UCSD-AML1 (cell line): ENCODE measurements around the gene BET1L.
"Not testable (repeated sequence)": the region's sequence is repeated elsewhere in the genome, so short reads cannot be mapped to it uniquely, and the experiment has no call there.

Experiments
- DNase-seq: peaks from one replicate; lab custom pipeline; 2025; ENCODE audit not compliant: unreplicated experiment; lab: John Stamatoyannopoulos, UW

The BET1L gene, protein sequence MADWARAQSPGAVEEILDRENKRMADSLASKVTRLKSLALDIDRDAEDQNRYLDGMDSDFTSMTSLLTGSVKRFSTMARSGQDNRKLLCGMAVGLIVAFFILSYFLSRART

DNA sequence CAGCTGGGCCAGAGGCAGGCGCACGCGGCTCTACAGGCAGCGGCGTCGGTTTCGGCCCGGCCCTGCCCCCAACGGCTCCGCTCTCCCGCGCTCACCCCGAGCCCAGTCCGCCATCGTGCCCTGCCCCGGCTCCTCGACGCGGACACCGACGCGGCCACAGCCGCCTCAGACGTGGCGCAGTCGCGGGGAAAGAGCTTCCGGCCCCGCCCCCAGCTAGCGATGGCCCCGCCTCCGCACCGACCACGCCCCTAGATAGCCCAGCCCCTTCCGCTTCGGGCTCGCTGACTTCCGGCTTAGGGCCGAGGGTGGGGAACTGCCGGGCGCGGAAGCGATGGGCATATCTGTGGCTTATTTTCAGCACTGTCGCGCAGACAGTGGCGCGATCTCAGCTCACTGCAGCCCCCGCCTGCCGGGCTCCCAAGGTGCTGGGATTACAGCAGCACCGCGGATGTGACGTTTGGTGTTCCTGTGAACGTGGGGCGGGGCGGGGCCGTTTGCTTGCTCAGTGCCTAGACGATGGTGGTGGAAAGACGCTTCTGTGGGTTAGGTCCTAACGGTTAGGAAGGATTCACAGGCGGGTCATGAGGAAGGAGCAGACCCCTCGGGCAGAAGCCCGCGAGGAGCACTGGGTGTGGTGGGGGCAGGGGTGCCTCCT lies at the start of gene BET1L, which contains the start of gene RIC8A:
BET1L (minus strand) TSS at position 192 of the 655 bp plus-strand sequence; CDS start at position 114, 78 bp downstream.
RIC8A (plus strand) TSS at position 501 of the 655 bp plus-strand sequence. CDS start 1,147 bp downstream, outside the sequence.
- DNase-seq: peak; percentile 98

DNA sequence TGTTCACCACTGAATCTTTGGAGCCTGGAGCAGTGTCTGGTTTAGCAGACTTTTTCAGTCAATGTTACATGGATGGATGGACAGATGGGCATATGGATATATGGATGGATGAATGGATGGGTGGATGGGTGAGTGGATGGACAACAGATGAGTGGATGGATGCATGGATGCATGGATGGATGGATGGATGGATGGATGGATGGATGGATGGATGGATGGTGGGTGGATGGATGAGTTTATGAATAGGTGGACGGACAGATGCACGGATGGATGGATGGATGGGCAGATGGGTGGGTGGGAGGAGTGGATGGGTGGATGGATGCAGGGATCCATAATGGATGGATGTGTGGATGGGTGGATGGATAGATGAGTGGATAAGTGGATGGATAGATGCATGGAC lies 48.6 kb upstream of the BET1L start:
- no peak for DNase-seq

DNA sequence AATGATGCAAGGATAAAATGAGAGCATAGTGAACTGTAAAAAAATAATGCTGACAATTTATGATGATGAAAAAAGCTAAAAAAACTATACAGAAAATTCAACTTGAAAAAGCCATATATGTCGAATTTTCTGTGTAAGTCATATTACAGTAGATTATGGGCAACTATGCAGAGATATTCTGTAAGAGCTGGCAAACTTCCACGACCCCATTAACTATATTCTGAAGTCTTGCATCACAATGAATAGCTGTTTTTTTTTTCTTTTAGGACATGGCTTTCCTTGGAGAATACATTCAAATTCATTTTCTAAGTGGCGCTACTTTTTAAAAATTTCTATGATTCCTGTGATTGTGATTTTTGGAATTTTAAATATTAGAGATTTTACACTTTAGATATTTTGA lies 48.0 kb upstream of the BET1L start:
- DNase-seq: no peak

DNA sequence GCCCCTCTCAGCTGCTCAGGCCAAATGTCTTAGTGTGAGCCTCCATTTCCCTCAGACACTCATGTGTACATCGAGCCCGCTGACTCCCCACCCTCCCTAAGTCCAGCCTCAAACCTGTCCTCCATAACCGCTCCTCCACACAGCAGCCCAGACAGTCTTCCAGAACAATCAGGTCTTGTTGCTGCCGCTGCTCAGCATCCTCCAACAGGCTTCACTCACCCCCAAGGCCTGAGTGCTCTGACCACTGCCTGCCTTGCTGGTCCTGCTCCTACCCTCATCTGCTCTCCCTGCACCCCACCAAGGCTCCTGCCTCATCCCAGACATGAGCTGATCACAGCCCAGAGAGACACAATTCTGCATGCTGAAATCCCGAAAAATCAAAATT lies 46.7 kb upstream of the BET1L start:
- DNase-seq: no peak

DNA sequence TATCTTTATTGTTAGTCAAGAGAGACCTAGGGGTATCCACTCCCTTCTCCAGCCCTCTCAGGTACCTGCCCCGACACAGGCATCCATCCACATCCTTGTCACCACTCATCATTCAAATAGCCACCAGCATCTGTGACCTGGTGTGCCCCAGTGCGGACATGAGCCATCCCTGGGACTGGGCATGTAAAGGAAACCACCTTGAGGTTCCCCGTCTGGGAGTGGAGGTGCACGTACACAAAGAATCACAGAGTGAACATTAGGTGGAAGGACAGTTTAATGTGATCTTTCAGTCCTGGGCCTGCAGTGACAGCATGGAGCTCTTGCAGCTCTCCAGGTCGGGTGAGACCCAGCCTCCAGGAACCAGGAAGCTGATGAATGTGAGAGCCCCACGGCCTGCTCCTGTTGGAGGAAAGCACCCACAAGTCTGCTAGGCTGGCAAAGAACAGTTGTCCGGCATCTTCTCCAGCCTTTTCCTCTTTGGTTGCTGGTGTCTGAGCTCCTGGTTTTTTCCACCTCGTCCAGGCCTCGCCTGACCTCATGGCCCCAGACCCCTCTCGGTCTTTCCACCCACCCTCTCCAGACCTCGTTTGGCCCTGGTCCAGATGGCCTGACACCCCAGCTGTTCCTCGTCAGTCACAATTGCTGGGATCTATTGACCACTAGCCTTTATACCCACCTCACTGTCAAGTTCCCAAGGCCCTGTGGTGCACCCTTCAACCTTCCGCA lies 46.1 kb upstream of the BET1L start:
- no peak for DNase-seq

DNA sequence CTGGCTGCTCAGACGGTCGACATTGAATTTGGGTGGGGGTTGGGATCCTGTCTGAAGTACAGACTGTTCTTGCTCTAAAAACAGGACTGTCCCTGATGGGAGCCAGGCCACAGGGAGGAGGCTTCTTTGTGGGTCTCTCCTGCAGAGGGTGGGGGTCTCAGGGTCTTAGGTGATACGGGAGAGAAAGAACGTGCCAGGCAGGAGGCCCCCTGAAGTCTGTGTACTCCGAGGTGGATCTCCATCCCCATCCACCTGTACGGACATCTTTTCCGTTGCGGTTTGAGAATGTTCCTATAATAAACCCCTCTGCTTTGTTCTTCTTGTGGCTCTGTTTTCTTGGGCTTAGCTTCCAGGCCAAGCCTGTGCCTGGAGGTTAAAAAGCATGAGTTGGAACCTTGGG lies 45.5 kb upstream of the BET1L start:
- no peak for DNase-seq

DNA sequence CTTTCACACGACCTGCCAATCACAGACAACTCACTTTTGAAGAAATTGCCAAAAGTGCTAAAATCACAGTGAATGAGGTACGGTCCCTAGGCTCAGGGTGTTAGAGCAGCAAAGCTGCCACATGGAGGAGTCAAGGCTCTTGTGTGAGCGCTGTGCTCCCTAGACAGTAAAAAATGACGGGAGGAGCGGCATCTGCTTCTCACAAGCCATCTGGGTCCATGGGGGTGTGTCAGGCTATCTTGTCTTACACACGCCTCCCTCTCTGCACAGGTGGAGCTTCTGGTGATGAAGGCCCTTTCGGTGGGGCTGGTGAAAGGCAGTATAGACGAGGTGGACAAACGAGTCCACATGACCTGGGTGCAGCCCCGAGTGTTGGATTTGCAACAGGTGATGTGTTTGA lies 44.4 kb upstream of the BET1L start:
- no peak for DNase-seq

DNA sequence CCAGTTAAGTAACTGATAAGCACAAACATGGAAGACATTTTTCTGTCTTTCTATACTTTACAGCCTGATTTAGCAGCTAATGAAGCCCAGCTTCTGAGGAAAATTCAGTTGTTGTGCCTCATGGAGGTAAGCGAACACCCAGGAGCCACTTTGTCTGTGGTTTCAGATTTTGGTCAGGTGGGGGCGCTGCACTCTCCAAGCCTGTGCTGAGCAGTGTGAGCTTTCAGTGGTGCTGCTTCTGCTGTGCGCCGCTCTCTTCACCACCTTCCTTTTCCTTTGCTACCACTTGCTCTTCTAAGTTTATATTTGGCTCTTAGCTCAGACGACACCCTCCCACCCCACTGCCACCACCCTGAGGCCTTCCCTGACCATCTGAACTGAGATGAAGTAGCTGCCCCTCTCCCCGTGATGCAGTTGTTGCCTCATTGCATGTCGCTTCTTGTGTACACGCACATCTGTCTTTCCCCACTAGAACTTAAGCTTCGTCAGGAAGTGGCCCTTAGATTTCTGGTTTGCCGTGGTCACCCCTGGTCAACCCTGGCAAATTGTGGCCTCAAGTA lies 43.6 kb upstream of the BET1L start:
- DNase-seq: peak; percentile 68

DNA sequence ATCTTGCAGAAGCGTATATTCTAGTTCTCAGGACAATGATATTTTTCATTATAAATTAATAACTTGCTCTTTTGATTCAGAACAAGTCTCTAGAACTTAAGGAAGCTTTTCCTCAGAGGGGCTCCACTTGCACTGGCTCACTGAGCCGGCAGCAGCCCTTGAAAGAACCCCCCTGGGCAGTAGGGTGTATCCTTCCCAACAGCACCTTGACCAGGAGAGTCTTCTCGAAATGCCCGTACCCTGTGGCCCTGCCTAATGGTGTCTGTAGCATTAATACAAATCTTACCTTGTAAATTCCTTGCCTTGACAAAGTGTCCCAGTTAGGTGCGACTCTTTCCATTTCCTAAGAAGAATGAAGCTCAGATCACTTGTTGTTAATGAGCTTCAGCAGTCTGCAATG lies 43.1 kb upstream of the BET1L start:
- no peak for DNase-seq

DNA sequence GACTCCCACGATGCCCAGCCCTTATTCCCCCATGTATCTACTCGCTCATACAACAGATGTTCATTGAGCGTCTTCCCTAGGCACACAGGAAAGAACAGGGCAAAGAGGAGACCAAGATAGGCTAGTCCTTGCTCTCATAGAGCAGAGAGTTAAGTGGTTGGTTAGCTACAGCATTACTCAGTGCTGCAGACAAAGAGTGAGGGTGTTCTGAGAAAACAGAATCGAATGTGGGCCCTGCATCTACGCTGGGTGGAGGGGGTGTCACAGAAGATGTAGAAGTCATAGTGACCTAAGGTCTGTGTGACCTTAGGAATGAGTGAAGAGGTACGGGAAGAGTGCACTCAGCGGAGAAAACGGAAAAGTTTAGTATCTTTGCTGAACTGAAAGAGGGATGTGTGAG lies 41.9 kb upstream of the BET1L start:
- no peak for DNase-seq

DNA sequence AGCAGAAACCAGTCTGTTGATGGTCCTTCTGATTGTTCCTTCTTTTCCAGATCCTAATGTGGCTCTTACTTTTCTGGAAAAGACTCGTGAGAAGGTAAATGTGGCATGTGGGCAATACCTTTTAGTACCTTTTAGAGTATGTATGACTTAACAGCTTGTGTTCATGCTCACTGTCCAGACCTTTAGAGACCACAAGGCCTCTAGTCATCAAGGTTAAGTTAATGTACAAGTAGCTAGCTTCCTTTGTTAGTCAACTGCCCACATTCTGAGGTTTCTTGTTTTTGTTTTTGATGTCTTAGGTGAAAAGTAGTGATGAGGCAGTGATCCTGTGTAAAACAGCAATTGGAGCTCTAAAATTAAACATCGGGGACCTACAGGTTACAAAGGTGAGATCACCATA lies 37.2 kb upstream of the BET1L start:
- no peak for DNase-seq

DNA sequence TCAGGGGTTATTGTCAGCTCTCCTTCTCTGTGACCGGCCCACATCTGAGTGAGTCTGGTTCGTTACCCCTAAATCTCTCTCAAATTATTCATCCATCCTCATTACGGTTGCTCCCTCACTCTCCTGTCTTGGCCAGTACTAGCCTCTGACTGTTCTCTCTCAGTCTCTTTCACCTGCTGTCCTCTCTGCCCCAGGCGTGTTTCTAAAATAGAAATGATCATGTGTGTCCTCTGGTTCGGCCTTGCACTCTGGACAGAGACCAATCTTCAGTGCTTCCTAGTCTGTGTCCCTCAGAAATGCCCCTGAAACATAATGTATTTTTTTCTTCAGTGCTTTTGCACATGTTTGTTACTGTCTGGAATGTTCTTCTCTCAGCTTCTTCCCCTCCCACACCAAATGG lies 34.4 kb upstream of the BET1L start:
- DNase-seq: no peak

DNA sequence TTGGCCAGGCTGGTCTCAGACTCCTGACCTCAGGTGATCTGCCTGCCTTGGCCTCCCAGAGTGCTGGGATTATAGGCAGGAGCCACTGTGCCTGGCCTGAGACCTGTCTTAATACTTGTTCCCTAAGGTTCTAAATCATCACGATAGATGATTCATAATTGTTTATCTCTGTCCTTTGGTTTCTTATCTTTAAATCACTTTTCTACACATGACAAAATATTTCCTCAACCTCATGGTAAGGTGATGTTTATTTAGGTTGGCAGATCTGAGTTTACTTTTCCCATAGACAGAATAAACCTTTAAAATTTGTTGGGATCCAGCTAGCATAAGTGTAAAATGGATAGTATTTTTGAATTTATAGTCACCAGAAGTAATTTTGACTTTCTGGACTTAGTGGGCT lies 33.1 kb upstream of the BET1L start:
- no peak for DNase-seq

DNA sequence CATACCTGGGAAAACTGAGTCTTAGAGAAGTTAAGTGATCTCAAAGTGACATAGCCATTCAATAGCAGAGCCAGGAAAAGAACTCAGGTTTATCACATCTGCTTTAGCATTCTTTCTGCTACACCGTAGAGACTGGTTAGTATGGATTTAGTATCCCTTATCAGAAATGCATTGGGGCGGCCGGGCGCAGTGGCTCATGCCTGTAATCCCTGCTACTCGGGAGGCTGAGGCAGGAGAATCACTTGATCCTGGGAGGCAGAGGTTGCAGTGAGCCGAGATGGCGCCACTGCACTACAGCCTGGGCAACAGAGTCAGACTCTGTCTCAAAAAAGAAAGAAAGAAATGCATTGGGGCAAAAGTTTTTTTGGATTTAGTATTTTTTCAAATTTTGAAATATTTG lies 31.1 kb upstream of the BET1L start:
- DNase-seq: not testable (repeated sequence)

DNA sequence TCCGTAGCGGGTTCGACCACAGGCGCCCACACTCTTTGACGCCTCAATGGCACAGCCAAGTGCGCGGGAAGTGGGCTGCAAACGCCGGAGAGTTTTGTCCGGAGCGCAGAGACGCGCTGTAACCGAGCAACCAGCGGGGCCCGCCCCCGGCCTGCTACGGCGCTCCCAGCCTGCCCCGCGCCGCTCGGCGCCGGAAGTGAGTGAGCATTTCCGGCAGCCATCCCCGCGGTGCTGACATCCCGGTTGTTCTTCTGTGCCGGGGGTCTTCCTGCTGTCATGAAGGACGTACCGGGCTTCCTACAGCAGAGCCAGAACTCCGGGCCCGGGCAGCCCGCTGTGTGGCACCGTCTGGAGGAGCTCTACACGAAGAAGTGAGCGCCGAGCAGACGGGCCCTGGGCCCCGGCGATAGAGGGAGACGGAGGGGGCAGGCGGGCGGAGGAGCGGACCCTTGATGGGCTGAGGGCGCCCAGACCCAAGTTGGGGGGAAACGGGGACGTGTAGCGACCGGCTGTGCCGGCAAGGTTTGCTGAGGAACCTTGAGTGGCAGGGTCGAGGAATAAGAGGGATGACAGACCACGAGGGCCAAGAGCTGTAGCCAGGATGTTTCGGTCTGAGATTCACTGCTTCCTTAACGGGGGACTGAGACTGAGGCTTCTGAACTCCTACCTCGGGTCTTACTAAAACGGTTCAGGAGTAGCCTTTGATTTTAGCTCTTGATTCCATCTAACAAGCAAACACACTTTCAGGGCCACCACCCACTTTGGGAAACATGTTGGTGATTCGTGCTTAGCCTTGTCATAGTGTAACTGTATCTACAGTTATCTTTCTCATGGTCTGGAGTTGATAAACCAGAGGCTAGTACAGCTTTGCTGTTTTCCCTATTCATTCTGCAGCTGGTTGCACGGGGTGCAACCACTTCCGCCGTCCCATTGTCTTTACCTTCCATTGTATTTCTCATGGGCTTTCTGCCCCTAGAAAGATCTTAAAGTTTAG lies 29.9 kb upstream of the BET1L start, which contains the start of gene PSMD13:
PSMD13 (plus strand) TSS at position 203 of the 994 bp plus-strand sequence; CDS start at position 277, 74 bp downstream.
- DNase-seq: peak; percentile 88

DNA sequence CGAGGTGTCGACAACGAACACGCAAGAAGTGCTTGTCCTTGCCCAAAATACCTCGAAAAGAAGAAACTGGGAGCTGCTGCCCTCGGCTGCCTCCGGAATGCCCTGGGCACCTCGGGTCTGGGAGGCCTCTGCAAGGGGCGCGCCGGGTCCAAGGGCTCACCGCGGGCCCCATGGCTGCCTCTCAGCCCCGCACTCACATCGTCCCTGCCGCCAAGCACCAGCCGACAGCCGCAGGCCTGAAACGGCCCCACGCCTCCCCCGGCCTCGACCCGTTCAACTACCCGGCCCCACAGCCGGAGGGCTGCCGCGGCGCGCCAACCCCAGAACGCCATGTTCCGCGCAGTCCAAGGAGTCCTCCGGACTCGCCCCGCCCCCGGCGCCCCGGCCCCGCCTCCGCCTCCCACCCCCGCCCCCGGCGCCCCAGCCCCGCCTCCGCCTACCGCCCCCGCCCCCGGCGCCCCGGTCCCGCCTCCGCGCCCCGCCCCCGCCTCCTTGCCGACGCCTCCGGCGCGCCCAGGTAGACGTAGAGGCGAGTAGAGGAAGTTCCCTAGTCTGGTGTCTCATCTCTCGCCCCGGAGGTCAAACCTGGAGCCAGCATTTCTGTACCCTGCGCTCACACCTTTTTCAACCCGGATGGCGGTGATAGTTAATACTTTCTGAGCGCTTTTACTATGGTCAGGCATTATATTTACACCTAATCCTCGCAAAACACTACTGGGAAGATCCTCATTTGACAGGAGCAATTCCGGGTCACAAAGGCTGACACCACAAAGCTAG lies 29.0 kb upstream of the BET1L start, which contains the start of gene SIRT3:
SIRT3 (minus strand) TSS at position 346 of the 777 bp plus-strand sequence; CDS start at position 332, 14 bp downstream.
- peak; percentile 81 for DNase-seq

DNA sequence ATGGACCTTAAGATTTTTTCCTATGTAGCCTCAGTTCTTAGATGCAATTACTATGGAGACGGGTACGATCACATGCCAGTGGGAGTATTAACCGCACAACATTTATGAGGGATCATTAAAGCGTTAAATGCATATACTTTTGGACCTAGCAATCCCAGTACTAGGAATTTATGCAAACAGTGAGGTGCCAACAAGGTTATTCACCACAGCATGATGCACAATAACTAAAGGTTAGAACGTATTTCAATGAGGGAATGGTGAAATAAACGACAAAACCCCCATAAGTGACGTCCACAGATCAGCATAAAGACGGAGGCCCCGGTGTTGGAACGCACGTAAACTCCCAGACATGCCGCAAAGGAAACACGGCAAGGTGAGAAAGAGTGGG lies 28.4 kb upstream of the BET1L start:
- no peak for DNase-seq

DNA sequence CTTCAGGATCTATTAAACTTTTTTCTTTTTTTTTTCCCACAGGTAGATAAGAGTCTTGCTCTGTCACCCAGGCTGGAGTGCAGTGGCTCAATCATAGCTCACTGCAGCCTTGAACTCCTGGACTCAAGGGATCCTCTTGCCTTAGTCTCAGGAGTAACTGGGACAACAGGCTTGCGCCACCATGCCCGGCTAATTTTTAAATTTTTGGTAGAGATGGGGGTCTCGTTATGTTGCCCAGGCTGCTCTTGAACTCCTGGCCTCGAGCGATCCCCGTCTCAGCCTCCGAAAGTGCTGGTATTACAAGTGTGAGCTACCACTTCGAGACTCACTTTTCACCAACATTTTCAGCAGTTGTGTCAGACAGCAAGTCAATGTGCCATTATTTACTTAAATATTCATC lies 28.0 kb upstream of the BET1L start:
- DNase-seq: no peak

DNA sequence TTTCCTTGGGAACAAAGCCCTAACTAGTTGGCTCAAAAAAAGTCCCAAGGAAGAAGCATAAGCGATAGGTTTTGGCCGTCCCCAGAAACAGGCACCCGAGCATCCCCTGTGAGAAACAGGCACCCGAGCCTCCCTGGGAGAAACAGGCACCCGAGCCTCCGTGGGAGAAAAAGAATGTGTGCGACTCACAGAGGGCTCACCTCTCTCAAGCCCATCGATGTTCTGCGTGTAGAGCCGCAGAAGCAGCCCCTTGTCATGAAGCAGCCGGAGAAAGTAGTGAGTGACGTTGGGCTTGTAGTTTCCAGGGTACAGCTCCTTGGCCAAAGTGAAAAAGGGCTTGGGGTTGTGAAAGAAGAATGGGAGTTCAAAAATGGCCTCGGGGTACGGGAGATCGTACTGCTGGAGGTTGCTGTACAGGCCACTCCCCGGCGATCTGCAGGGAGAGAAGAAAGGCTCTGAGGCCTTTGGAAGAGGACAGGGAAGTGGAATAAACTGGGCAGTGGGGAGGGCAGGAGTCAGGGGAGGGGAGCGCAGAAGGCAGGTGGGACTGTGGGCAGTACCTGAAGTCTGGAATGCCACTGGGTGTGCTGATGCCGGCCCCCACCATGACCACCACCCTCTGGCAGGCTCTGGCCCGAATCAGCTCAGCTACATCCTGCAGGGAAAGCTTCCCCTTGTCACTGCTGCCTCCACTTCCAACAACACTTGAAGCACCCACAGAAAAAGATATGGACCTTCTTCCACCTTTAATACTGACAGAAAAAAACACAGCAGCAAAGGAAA lies 25.8 kb upstream of the BET1L start:
- no peak for DNase-seq
